ENCODE measurements around the gene RAB3B. TPM values are rescaled to one million over a fixed set of nuclear protein-coding genes. Genes with fewer than 3 reads are reported as not detected.
"Not testable (repeated sequence)": the region's sequence is repeated elsewhere in the genome, so short reads cannot be mapped to it uniquely, and the experiment has no call there.

Gene RAB3B
- polyA plus RNA-seq, 3 donors: under 0.01 TPM; not detected in 2

DNA sequence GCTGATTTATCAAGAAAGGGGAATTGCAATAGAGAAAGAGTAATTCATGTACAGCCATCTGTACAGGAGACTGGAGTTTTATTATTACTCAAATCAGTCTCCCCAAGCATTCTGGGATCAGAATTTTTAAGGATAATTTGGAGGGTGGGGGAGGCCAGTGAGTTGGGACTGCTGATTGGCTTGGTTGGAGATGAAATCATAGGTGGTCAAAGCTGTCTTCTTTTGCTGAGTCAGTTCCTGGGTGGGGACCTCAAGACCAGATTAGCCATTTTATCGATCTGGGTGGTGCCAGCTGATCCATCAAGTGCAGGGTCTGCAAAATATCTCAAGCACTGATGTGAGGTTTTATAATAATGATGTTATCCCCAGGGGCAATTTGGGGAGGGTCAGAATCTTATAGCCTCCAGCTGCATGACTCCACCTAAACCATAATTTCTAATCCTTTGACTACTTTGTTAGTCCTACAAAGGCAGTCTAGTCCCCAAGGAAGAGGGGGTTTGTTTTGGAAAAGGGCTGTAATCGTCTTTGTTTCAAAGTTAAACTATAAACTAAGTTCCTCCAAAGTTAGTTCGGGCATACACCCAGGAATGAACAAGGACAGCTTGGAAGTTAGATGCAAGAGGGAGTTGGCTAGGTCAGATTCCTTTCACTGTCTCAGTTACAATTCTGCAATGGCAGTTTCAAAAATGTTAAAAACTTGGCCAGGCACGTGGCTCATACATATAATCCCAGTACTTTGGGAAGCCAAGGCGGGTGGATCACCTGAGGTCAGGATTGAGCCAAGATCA, 16.9 kb upstream of the RAB3B start:
- Histone ChIP-seq H3K4me2 (replicated peaks; ENCODE audit: extremely low read depth, low read length, poor library complexity, severe bottlenecking) (no peak overlapping the region), H3K79me2 (ENCODE audit: insufficient read depth, low read length) (no peaks in the 10 kb centered on the region), H3K36me3 (replicated peaks in 1 of 2; ENCODE audit: control insufficient read depth in 1 of 2, insufficient read depth in 2 of 2, low read length in 2 of 2) (no peaks in the 10 kb centered on the region), H3K4me1 (ENCODE audit: control insufficient read depth in 1 of 2, insufficient read depth in 2 of 2, low read length in 2 of 2) (no peaks in the 10 kb centered on the region), H2AFZ (ENCODE audit: insufficient read depth, low read depth, low read length, poor library complexity, severe bottlenecking) (no peak overlapping the region), H3K27me3 (ENCODE audit: control insufficient read depth in 2 of 2, insufficient read depth in 2 of 2, low read length in 2 of 2) (peaks cover 8 to 11% of the 10 kb centered on the region in 2 donors), H3K9ac (ENCODE audit: insufficient read depth, low read length, poor library complexity, severe bottlenecking) (no peak overlapping the region), H3K4me3 (replicated peaks in 1 of 3; ENCODE audit: low read depth in 2 of 3, low read length in 3 of 3) (no peak overlapping the region), H4K20me1 (ENCODE audit: insufficient read depth, low read length) (no peaks in the 10 kb centered on the region), H3K9me3 (replicated peaks in 1 of 2; ENCODE audit: control insufficient read depth in 1 of 2, insufficient read depth in 1 of 2, low read length in 2 of 2) (no peaks in the 10 kb centered on the region), H3K27ac (ENCODE audit: low read depth in 1 of 2, low read length in 2 of 2) (no peak overlapping the region)
- Mint-ChIP-seq H3K36me3 (no peaks in the 10 kb centered on the region), H3K27me3 (ENCODE audit: low read depth in 3 of 3) (peaks cover 27 to 39% (median 30%) of the 10 kb centered on the region in 3 donors), H3K4me3 (peak overlapping the region in 1 of 2 donors; percentile 28), H3K4me1 (no peaks in the 10 kb centered on the region), H3K9me3 (peaks cover 0 to 3% (median 3%) of the 10 kb centered on the region in 7 donors), H3K27ac (no peak overlapping the region)
- intact Hi-C loops (cut with micrococcal nuclease): no loop called here
- no peak for TF ChIP-seq CTCF (IDR thresholded peaks at IDR 0.05)
- 81% methylated on average over 2 of the region's 5 CpGs for WGBS (ENCODE audit: insufficient coverage)
- no peak for DNase-seq

- H3K27me3 ChIP-seq (ENCODE audit: control insufficient read depth in 2 of 2, insufficient read depth in 2 of 2, low read length in 2 of 2): peaks cover 8 to 11% of the 10 kb centered on the region in 2 donors
- H3K4me3 ChIP-seq (replicated peaks in 1 of 3; ENCODE audit: low read depth in 2 of 3, low read length in 3 of 3); H3K27ac Mint-ChIP-seq; H3K4me2 ChIP-seq (replicated peaks; ENCODE audit: extremely low read depth, low read length, poor library complexity, severe bottlenecking); H3K9ac ChIP-seq (ENCODE audit: insufficient read depth, low read length, poor library complexity, severe bottlenecking); H3K36me3 Mint-ChIP-seq; intact Hi-C loops (cut with micrococcal nuclease); H3K4me1 Mint-ChIP-seq; DNase-seq; H3K79me2 ChIP-seq (ENCODE audit: insufficient read depth, low read length); H4K20me1 ChIP-seq (ENCODE audit: insufficient read depth, low read length); H3K9me3 Mint-ChIP-seq; H2AFZ ChIP-seq (ENCODE audit: insufficient read depth, low read depth, low read length, poor library complexity, severe bottlenecking); H3K36me3 ChIP-seq (replicated peaks in 1 of 2; ENCODE audit: control insufficient read depth in 1 of 2, insufficient read depth in 2 of 2, low read length in 2 of 2); H3K27ac ChIP-seq (ENCODE audit: low read depth in 1 of 2, low read length in 2 of 2); H3K9me3 ChIP-seq (replicated peaks in 1 of 2; ENCODE audit: control insufficient read depth in 1 of 2, insufficient read depth in 1 of 2, low read length in 2 of 2); H3K4me1 ChIP-seq (ENCODE audit: control insufficient read depth in 1 of 2, insufficient read depth in 2 of 2, low read length in 2 of 2): not testable (repeated sequence)
- H3K4me3 Mint-ChIP-seq: peak overlapping the region in 1 of 2 donors; percentile 71
- peaks cover 24 to 39% (median 30%) of the 10 kb centered on the region in 3 donors for H3K27me3 Mint-ChIP-seq (ENCODE audit: low read depth in 3 of 3)
- no CpG with 5 or more reads among the region's 5 CpGs for WGBS (ENCODE audit: insufficient coverage)
These were observed 15.6 kb upstream of the RAB3B start for GRCh38 chr1:52006081-52006553.

DNA sequence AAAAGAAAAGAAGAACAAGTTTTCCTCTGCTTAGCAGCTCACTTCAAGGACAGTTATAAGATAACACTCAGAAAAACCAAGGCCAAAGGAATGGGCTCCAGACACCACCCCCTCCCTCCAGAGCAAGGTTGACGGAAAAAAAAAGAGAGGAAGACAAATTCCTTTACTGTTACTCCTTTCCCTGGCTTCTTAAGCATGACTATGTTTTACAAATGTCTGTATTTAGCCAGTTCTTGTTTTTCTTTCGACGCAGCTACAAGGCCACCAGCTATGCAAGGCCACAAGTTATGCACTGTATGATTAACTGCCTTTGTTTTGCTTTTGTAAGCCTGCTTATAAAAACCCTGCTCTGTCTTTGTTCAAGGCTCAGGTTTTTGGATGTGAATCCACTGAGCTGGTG, 15.0 kb upstream of the RAB3B start:
- H3K36me3 ChIP-seq (replicated peaks in 1 of 2; ENCODE audit: control insufficient read depth in 1 of 2, insufficient read depth in 2 of 2, low read length in 2 of 2); H4K20me1 ChIP-seq (ENCODE audit: insufficient read depth, low read length); H3K27ac ChIP-seq (ENCODE audit: low read depth in 1 of 2, low read length in 2 of 2); H3K4me1 ChIP-seq (ENCODE audit: control insufficient read depth in 1 of 2, insufficient read depth in 2 of 2, low read length in 2 of 2); H3K9ac ChIP-seq (ENCODE audit: insufficient read depth, low read length, poor library complexity, severe bottlenecking); H3K4me3 ChIP-seq (replicated peaks in 1 of 3; ENCODE audit: low read depth in 2 of 3, low read length in 3 of 3); intact Hi-C loops (cut with micrococcal nuclease); H3K4me1 Mint-ChIP-seq; H3K36me3 Mint-ChIP-seq; H3K79me2 ChIP-seq (ENCODE audit: insufficient read depth, low read length); H3K27ac Mint-ChIP-seq; H2AFZ ChIP-seq (ENCODE audit: insufficient read depth, low read depth, low read length, poor library complexity, severe bottlenecking); H3K9me3 Mint-ChIP-seq; DNase-seq; H3K4me2 ChIP-seq (replicated peaks; ENCODE audit: extremely low read depth, low read length, poor library complexity, severe bottlenecking); H3K9me3 ChIP-seq (replicated peaks in 1 of 2; ENCODE audit: control insufficient read depth in 1 of 2, insufficient read depth in 1 of 2, low read length in 2 of 2): not testable (repeated sequence)
- WGBS (ENCODE audit: insufficient coverage): 75% methylated on average over 2 of the region's 3 CpGs
- H3K27me3 ChIP-seq (ENCODE audit: control insufficient read depth in 2 of 2, insufficient read depth in 2 of 2, low read length in 2 of 2): peaks cover 8 to 11% of the 10 kb centered on the region in 2 donors
- Mint-ChIP-seq H3K4me3 (peak overlapping the region in 1 of 2 donors; percentile 11), H3K27me3 (ENCODE audit: low read depth in 3 of 3) (peaks cover 24 to 39% (median 30%) of the 10 kb centered on the region in 3 donors)

Data from CD14-positive monocyte (primary cell).